ENCODE results near the gene NEK4.
A peak's percentile ranks its signal among the peaks of the same experiment; 100 is the strongest.
"Not testable (repeated sequence)": the region's sequence is repeated elsewhere in the genome, so short reads cannot be mapped to it uniquely, and the experiment has no call there.

Gene NEK4

DNA sequence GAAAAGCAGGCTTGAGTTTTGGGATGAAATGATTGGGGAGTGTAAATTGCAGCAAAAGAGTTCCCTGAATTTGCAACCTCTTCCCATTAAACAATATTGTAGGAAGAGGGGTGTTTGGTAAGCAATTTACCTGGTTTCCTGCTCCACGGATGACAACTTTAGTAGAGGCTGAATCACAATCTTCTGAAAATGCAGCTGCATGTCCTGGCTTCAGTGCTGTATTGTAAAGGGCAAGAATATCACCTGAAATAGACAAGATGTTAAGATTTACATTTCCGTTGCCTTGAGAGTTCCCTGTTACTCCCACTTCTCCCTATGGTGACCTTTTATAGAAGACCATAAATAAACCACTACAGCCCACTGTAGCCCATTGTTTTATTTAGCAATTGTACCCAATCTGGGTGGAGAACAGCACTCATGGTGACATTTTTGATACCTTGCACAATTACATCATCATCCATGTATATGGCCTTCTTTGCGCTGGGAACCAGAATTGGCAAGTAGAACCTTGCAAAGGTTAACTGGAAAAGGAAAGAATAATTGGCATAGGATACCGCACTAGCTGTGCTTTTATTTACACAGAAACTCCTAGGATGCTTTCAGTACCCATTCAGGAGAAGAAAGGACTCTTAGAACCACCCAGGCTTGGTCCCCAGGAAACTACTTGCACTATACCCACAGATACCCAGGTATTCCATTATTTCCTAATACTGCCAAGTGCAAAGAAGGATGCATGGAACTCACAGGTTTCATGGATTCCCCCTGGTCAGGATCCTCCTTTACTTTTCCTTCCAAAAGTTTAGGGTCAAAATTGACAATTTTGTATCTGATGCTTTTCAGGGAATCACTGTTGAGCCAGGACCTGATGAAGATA, 74.7 kb downstream of the NEK4 start:
- no peak for DNase-seq

DNA sequence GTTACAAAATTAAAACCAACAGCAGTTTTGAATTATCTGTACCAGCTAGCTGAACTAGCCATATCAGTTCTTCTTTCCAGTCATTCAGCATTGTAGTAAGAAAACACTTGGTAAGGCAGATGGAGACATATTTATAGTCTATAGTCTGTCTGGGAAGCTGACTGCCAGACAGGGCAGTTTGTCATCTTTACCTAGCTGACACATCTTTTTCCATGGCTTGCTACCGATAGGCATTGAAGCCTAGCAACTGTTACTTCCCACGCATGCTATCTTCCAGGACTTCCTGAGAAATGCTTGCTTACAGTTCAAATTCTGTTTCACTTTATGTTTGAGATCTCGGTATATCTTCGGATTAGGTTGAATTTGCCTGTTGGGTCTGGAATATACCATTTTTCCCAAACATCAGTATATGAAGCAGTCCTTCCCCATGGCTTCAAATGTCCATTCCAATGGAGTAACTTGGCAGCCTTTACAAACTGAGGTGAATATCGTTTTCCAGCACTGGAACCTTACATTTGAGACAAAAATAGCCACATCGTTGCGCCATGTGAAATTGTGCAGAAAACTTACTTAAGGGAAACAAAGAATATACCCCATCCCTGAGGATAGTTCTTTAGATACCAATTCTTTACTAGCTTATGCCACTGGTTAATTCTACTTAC, 76.1 kb downstream of the NEK4 start:
- DNase-seq = no peak

DNA sequence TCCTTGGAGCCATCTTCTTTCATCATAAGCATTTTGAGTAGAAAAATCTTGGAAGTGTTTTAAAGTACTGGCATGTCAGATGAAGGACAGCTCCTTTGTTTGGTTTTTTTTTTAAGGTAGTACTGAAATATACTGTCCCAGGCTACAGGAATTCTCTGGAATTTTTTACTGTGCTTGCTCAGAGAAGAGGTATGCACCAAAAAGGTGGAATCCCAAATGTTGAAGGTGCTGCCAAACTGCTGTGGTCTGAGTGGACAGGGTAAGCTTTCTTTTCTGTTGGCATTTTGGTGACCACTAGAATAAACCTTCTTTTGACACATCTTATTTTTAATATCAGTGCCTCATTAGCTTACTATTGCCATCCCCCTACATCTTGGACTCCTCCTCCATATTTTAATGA, 77.7 kb downstream of the NEK4 start:
- no peak for DNase-seq

DNA sequence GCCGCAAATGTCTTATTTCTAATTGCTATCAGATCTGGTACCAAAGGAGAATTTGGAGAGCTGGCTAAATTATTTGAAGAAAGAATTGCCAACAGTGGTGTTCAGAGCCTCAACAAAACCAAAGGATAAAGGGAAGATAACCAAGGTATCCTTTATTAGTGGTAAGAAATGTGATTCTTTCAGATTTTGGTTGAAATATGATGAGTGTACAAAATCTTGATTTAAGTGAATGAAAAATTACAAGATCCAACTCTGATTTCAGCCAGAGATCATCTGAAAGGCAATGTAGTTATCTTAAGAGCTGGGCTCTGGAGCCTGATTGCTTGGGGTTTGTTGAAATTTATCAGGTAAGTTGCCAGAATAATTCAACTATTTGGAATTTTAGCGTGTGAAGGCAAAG, 80.2 kb downstream of the NEK4 start:
- DNase-seq = no peak

DNA sequence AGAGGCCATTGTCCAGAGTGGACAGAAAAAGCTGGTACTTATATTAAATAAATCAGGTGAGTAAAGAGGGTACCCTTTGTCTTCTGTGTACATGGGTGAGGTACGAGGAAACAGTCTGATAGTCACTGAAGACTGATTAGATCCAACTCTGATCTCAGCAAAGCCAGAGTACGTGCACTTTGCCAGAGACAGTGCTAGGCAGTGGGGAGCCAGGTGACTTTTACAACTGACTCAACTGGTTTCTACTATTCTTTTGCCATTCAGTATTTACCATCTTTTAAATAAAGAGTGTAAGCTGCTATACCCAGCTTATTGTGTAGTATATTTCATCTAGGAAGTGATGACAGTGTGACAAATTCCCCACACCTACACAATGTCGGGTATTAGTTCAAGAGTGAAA, 81.6 kb downstream of the NEK4 start:
- DNase-seq = no peak

DNA sequence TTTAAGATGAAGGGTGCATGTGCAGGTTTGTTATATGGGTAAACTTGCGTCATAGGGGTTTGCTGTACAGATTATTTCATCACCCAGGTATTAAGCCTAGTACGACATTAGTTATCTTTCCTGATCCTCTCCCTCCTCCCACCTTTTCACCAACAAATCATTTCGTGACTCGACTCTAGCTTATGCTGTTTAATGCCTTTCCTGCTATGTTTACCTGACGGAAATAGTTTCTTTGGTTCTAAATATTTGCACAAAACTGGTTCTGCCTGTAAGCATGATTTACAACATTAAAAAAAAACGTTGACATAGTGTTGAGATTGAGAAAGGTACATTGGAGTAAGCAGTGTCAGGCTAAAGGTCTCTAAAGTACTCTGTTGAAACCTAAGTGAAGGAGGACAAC, 82.5 kb downstream of the NEK4 start:
- no peak for DNase-seq

DNA sequence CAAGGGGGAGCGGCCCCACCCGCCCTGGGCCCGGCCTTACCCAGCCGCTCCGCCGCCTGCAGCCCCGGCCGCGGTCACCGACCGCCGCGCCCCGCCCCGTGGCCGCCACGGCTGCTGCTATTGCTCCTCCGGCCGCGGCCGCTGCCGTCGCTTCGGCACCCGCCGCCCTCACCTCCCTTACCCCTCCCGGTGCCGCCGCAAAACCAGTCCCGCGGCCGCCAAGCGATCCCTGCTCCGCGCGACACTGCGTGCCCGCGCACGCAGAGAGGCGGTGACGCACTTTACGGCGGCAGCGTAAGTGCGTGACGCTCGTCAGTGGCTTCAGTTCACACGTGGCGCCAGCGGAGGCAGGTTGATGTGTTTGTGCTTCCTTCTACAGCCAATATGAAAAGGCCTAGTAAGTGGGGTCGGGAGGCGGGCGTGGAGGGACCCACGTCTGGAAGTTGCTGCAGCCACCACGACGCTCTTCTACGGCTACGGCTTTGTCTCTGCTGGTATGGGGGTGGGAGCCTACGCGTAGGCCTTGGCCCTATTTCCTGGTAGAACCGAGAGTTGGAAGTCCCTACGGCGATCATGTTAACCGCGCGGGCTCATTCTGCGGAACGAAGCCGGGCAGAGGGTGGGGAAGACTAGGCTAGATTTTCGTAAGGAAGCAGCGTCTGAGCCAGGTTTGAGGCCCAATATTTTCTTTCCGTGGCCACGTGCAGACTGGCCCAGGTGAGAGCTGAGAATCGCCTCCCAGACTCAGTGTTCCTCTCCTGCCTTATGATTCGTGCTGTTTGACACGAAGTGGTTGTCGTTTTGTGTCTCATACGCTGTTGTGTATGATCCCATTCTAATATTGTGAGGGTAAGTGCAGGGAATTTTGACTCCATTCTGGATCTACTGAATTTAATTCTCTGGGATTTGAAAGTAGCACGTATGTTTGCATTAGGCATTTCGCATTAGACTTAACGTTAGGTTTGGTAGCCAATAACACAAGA, 84.7 kb downstream of the NEK4 start, which contains the start of the genes GNL3 and PBRM1:
Gene GNL3, plus strand, starts transcription at position 324 of the 983 bp plus-strand sequence. Its CDS starts 61 bp downstream, at position 385.
Gene PBRM1, minus strand, starts transcription at position 205 of the 983 bp plus-strand sequence.
- peak; percentile 88 to 98 (median 89) for DNase-seq

DNA sequence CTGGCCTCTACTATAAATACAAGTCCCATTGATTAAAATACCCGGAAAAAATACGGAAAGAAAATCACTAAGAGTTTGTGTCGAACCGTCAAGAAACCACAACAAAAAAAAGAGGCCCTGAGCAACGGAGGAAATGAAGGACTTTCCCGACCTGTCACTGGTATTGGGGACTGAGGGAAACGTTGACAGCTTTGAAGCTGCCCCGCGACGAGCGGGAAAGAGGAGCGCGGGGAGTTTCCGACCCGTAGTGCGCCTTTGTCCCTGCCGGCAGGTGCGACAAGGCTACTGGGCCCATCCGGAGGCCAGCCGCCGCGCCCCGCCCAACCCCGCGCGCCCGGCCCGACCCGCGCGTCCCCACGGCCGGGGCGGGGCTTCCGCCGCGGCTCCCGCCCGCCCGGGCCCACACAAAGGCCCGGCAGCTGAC, 85.4 kb downstream of the NEK4 start:
- peak; percentile 69 to 85 (median 77) for DNase-seq

DNA sequence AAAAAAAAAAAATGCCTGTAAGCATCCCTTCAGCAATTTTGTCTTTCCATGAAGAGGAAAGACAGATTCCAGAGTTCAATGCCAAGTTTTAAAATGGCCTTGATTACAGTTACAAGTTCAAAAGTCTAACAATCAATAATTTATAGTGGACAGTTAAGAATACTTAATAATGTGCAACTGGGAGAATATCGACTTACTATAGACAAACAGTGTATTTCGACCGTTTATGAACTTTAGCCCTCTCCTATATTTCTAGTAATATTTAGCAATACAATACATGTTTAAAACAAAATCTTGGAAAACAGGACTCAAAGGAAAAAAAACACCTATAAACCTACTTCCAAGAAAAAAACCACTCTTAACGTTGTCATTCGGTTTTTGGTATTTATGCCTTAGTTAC, 86.6 kb downstream of the NEK4 start:
- DNase-seq = no peak

DNA sequence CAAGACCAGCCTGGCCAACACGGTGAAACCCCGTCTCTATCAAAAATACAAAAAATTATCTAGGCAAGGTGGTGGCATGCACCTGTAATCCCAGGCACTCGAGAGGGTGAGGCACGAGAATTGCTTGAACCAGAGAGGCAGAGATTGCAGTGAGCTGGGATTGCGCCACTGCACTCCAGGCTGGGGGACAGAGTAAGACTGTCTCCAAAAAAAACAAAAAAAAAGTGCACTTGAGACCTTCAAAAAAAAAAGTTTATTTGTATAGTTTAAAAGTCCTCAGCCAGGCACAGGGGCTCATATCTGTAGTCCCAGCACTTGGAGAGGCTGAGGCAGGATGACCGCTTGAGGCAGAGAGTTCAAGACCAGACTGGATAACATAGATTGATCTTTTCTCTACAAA, 87.1 kb downstream of the NEK4 start:
- no peak for DNase-seq

DNA sequence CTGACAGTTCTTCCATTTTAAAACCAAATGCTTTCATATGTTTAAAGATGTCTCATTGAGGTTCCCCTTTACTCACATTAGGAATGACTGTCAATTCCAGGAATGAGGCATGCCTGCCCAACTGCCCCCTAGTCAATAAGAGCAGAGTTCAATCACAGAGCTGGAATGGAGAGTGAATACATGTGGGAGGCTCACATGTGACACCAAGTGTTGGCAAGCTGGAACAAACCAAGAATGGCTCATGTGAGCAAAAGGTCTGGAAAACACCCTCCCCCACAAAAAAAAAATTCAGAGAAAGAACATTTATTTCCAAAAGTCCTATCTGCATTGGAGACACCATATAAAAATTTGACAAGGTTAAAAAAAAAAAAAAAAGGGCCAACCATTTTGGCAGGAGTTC, 88.7 kb downstream of the NEK4 start:
- peak in 1 of 5 donors; percentile 28 for DNase-seq

DNA sequence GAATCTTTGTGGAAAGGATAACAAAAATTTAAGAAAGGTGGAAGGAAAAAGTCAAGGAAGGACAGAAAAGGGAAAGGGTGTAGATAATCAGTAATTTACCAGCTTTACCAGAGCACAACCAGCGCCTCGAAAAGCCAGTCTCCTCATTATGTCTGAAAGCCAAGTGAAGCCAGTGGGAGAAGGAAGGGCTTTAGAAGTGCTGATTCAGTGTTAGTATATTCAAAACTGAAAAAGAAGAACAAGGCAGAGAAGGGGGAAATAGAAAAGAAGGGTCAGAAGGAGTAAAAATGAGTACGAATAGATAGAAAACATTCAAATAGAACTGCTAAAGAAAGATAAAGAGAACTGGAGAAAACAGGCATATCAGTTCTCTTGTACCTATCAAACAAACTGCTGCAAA, 89.1 kb downstream of the NEK4 start:
- no peak for DNase-seq

DNA sequence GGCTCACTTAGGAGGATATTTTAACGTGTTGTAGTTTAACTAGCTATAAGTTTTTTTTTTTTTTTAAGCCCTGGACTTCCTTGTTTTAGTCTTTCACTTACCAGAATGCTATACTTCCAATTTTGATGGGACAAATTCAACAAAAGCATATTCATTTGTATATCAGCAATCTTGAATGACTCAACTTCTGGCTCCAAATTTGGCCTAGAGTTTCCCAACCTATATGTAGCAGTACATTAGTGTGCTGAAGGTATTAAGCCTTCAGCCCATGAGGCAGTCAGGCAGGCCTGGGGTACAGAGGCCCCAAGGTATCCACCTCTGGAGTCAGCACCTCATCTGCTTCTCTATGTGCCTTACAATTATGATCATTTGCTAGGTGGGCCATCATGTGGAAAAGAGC, 90.9 kb downstream of the NEK4 start:
- DNase-seq = no peak

DNA sequence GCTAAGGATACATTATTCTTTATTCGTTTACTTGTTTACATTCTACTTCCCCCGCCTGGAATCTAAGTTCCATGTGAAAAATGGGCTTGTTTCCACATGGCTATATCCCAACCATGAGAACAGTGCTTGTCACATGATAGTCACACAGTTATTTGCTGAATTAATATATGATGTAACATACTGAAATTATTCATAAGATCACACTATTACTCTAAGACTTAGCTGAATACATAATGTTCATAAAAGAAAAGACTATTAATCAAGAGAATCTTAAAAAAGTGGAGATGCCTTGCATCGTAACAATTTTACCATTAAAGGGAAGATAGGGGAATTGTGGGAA, 91.6 kb downstream of the NEK4 start:
- DNase-seq = no peak

DNA sequence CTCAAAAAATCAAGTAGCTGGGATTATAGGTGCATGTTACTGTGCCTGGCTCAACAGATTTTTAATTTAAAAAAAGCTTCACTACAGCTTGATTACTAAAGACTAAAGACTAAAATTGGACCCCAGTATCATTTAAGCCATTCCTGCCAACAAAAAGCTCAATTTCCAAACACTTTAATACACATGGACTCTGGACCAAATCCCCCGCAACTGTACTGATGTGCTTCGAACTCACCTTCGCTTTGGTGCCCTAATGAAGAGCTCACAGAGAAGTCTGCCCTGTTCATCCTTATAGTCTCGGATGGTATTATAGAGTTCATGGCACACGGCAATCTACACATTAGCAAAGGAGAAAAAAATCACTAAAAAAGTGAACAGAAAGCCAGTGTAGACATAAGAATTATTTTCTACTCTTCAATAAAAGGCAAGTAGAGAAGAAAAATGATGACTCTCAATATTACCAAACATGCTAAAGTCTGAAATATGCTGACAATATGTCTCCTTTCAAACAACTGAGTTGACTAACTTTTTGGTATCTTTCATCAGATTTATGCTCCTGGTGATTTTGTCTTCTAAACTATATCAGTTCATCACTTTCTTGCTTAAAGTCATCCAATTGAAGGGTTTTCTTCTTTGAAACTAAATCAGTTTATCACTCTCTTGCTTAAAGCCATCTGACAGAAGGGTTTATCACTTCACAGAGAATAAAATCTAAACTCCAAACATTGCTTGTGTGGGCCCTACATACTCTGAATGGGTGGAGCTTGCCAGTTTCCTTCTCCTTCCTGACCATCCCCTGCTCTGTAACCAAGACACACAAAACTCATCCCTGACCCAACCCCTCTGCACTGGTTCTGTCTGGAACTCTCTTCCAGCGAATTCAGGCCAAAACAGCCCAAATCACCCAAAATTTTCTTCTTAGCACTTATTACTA, 92.2 kb downstream of the NEK4 start:
- no peak for DNase-seq

DNA sequence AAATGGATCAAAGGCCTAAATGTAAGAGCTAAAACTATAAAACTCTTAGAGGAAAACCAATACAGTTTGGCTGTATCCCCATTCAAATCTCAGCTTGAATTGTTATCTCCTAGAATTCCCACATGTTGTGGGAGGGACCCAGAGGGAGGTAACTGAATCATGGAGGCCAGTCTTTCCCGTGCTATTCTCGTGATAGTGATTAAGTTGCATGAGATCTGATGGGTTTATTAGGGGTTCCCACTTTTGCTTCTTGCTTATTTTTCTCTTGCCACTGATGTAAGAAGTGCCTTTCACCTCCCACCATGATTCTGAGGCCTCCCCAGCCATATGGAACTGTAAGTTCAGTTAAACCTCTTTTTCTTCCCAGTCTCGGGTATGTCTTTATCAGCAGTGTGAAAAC, 94.5 kb downstream of the NEK4 start:
- not testable (repeated sequence) for DNase-seq

DNA sequence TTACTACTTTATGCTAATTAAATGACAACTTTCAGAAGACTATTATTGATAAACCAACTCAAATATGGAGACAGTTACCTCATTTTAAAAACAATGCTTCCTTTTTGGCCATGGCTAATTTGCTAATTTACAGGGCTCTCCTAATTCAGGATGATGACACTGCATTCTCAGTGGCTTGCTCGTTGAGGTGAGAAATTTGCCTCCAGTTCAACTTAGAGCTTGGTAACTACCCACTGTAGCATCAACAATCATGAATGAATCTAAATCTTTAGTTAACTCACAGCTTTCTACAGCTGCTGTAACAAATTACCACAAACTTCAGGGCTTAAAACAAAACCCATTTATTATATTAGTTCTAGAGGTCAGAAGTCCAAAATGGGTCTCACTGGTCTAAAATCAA, 99.1 kb downstream of the NEK4 start:
- DNase-seq = peak in 1 of 5 donors; percentile 13

DNA sequence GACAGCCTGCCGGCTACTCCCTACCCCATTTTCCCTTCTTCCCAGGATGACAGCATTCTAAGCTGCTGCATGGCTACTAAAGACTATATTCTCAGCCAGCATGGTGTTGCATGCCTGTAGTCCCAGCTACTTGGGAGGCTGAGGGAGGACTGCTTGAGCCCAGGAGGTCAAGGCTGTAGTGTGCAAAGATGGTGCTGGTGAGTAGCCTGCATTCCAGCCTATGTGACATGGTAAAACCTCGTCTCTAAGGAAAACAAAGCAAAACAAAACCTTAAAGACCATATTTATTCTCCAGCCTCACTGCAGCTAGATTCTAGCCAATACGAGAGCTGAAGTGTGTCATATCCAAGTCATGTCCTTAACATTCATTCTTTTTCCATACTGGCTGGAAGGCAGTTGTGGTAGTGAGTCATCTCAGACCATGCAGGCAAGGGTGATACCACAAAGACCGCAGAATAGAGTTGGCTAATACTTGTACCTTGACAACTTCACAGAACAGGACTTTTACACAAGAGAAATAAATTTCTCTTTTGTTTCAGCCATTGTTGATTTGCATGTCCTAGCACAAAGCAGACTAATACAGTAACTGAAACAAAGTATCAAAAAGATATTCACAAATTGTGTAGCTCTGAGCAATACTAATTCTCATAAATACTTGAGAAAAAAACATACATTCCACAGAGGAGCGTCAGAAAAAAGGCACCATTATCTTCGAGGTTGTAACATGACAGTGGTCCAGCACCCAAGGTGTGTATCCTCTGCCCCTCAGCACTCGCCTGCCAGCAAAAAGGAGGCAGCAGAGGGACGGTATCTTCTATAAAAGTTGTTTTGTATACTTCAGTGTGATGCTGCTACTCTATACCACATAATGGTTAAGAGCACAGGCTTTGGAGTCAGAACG, 99.9 kb downstream of the NEK4 start:
- peak in 1 of 5 donors; percentile 83 for DNase-seq

DNA sequence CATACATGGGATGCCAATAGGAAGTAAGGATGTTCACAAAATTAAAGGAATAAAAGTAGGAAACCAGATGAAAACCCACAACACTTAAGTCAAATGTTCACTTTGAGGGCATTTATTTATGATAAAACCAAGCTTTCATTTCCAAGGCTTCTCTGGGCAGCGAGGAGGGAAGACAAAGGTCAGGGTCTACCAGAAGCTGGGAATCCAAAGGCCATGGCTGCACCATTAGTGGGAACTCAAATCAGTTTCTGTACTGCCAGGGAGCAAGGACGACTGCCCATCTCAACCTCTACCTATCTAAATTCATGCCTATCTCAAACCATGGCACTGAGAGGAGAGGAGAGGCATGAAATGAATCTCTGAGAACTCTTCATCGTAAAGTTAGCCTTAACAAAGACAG, 107.6 kb downstream of the NEK4 start:
- no peak for DNase-seq

DNA sequence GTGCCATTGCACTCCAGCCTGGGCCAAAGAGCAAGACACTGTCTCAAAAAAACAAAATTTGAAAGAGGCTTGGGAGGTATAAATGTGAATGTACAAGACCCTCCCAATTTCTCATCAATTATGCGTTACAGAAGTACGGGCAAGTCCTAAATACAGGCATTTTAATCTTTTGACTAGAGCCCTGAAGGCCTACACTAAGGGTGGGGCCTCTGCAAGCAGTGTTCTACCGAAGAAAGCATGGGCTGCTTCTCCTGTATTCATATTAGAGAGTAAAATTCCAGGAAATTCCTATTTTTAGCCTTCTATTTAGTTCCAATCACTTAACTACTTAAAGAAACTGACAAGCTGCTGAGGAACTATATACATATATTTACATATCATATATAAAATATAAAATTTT, 110.7 kb downstream of the NEK4 start:
- DNase-seq = no peak
